HG03196 (cell line): Measurements from ENCODE around the gene MYO1D.
"Not testable (repeated sequence)": the region's sequence is repeated elsewhere in the genome, so short reads cannot be mapped to it uniquely, and the experiment has no call there.

Experiments used
- ATAC-seq: cut with Tn5 transposase; IDR thresholded peaks from one replicate; pipeline ENCODE4 v1.9.1; 2021; ENCODE audit not compliant: unreplicated experiment

Gene MYO1D

GRCh38 chr17:32551186-32551955 is 325.6 kb downstream of the MYO1D start:
- ATAC-seq = peak; percentile 75

- no peak for ATAC-seq
Measured at GRCh38 chr17:32549559-32549958, 327.4 kb downstream of the MYO1D start.

- ATAC-seq = no peak
Measured at GRCh38 chr17:32546031-32546444, 330.9 kb downstream of the MYO1D start.

- no peak for ATAC-seq
Measured at GRCh38 chr17:32542186-32542585, 334.7 kb downstream of the MYO1D start.

- ATAC-seq = no peak
Measured at GRCh38 chr17:32541640-32542039, 335.3 kb downstream of the MYO1D start.

GRCh38 chr17:32536736-32537643 is 339.9 kb downstream of the MYO1D start:
- ATAC-seq = no peak

- no peak for ATAC-seq
Measured at GRCh38 chr17:32533296-32533695, 343.6 kb downstream of the MYO1D start.

GRCh38 chr17:32529604-32530003 is 347.3 kb downstream of the MYO1D start:
- no peak for ATAC-seq

GRCh38 chr17:32528825-32529224 is 348.1 kb downstream of the MYO1D start:
- no peak for ATAC-seq

- no peak for ATAC-seq
Measured at GRCh38 chr17:32527146-32527545, 349.8 kb downstream of the MYO1D start.

GRCh38 chr17:32525122-32525521 is 351.8 kb downstream of the MYO1D start:
- no peak for ATAC-seq

- not testable (repeated sequence) for ATAC-seq
Measured at GRCh38 chr17:32524553-32524880, 352.4 kb downstream of the MYO1D start.

- ATAC-seq = peak; percentile 33
Measured at GRCh38 chr17:32523827-32524552, 352.9 kb downstream of the MYO1D start.

- peak; percentile 46 for ATAC-seq
Measured at GRCh38 chr17:32523017-32523680, 353.8 kb downstream of the MYO1D start.

GRCh38 chr17:32520737-32521404 is 356.1 kb downstream of the MYO1D start:
- ATAC-seq = no peak

GRCh38 chr17:32520104-32520701 is 356.7 kb downstream of the MYO1D start:
- no peak for ATAC-seq

- ATAC-seq = no peak
Measured at GRCh38 chr17:32519228-32520103, 357.5 kb downstream of the MYO1D start.

- ATAC-seq = no peak
Measured at GRCh38 chr17:32518646-32519227, 358.2 kb downstream of the MYO1D start.

- no peak for ATAC-seq
Measured at GRCh38 chr17:32517982-32518381, 358.9 kb downstream of the MYO1D start.
